GM12874 (cell line): ENCODE results near the gene EXOC6B.

ENCODE experiments used
- TF ChIP-seq, protein P1 (sequence below): IDR thresholded peaks from 2 replicates; pipeline ENCODE4 v1.5.1; 2011; ENCODE audit warnings: low read depth, mild to moderate bottlenecking, control low read depth, low read length, moderate library complexity; ENCODE audit not compliant: insufficient read depth

EXOC6B gene

DNA sequence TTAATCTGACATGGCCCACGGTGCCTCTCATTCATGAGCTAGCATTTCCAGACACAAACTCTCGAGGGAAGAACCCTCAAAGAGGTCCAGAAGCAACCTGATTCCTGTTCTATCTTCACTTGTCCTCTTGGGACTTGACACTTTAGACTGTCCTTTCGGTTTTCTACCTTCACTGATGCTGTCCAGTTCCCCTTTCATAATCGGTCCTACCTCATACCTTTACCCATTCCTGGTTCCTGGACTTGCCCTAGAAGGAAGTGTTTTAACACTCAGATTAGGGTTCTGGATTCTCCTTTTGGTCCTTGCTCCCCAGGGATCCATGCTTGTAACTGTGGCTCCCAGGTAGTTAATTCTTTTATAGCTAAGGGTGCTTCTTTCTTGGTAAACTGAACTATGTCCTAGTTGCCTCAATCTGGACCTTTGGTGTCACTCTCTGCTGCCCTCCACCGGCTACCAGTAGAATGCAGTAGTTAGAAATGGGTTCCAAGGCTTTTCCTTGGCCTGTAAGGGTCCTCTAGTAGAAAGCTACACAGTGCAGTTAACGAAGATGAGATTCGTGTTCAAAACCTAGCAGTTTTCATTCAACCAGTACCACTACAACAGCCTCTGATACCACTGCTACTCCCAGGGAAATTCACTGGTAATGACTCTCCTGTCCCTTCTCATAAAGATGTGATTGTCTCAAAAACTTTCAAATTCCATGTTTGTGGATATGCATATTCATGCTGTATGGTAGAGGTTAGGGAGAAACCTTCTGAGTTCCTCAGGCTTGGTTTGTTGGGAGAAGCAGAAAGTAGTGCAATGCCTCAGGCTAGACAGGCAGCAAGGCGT, 500.0 kb downstream of the EXOC6B start:
- TF ChIP-seq, protein P1, sequence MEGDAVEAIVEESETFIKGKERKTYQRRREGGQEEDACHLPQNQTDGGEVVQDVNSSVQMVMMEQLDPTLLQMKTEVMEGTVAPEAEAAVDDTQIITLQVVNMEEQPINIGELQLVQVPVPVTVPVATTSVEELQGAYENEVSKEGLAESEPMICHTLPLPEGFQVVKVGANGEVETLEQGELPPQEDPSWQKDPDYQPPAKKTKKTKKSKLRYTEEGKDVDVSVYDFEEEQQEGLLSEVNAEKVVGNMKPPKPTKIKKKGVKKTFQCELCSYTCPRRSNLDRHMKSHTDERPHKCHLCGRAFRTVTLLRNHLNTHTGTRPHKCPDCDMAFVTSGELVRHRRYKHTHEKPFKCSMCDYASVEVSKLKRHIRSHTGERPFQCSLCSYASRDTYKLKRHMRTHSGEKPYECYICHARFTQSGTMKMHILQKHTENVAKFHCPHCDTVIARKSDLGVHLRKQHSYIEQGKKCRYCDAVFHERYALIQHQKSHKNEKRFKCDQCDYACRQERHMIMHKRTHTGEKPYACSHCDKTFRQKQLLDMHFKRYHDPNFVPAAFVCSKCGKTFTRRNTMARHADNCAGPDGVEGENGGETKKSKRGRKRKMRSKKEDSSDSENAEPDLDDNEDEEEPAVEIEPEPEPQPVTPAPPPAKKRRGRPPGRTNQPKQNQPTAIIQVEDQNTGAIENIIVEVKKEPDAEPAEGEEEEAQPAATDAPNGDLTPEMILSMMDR: peak; percentile 70

DNA sequence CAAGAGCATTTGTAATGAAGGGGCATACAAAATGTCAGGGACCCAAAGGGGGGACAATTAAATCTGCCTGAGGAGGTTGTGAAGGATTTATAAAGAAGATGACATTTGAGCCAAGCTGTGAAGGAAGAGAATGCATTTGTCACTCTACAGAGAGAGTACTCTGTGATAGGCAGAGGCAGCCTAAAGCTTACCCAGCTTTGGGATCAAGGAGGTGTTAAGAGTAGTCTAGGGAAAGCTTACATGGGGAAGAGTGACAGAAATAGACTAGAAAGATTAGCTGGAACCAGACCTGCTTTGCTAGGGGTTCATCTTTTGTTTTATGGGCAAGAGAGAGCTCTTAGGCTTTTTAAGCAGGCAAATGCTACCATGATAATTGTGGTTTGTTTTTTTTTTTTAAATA, 509.1 kb downstream of the EXOC6B start:
- TF ChIP-seq, protein P1: no peak

DNA sequence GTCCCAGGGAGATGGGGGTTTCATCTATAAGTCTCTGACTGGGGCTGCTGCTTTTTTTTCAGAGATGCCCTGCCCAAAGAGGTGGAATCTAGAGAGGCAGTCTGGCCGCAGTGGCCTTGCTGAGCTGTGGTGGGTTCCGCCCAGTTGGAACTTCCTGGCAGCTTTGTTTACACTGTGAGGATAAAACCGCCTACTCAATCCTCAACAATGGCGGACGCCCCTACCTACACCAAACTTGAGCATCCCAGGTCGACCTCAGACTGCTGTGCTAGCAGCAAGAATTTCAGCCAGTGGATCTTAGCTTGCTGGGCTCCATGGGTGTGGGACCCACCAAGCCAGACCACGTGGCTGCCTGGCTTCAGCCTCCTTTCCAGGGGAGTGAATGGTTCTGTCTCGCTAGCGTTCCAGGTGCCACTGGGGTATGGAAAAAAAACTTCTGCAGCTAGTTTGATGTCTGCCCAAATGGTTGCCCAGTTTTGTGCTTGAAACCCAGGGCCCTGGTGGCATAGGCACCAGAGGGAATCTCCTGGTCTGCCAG, 525.6 kb downstream of the EXOC6B start:
- TF ChIP-seq, protein P1: no peak

DNA sequence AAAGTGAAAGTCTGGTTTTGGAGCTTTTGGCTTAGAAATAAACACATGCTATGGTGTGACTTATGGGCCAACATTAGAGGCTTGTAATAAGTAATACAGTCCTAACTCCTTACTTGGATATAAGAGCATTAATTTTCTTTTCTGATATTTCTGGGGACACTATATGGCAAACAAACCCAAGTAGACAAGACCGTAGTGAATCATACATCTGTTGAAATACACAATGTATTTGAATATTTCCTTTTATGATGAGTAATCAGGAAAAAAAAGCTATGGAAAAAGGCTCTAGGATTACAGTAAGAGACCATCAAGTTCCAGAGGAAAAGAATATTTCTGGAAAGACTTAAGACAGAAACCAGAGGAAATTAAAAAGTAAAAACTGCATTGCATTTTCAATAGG, 532.2 kb downstream of the EXOC6B start:
- TF ChIP-seq, protein P1: no peak

DNA sequence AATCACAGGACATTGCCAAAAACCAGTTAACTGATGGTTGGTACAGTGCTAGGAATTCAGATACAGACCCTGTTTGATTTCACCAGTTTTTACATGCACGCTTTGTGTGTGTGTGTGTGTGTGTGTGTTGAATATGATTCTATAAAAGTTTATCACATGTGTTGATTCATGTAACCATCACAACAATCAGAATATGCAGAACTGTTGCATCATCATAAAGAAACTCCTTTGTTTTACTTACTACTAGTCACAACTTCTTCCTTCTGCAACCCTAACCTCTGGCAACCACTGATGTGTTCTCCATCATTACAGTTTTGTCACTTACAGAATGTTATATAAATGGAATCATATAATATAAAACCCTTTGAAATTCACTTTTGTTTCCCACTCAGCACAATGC, 533.4 kb downstream of the EXOC6B start:
- TF ChIP-seq, protein P1: no peak

DNA sequence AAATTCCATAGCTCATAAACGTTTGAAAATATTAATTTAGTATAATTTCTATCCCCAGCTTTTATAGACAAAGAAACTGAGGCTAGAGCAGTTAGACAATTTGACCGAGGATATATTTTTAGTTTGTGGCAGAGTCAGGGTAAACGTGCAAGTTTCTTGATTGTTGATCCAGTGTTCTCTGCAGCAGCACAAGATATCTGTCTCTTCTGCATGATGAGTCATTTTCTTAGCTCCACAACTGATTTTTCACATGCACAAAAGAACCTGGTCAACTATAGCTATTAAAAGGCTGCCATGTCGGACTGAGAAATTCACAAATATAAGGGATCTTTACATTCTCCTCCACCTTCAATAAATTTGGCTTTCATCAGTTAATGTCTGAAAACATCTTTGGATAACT, 534.8 kb downstream of the EXOC6B start:
- TF ChIP-seq, protein P1: no peak

DNA sequence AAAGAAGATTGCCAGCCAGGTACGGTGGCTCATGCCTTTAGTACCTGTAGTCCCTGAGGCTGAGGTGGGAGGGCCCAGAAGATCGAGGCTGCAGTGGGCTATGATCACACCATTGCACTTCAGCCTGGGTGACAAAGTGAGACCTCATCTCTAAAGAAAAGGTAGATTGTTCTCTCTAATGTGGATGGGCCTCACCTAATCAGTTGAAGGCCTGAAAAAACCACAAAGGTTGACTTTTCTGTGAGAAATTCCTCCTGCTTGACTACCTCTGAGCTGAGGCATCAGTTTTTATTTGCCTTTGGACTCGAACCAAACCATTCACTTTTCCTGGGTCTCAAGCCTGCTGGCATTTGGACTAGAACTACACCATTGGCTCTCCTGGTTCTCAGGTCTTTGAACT, 536.1 kb downstream of the EXOC6B start:
- TF ChIP-seq, protein P1: no peak
